ENCODE measurements around the gene BPIFB2.

The BPIFB2 gene

DNA sequence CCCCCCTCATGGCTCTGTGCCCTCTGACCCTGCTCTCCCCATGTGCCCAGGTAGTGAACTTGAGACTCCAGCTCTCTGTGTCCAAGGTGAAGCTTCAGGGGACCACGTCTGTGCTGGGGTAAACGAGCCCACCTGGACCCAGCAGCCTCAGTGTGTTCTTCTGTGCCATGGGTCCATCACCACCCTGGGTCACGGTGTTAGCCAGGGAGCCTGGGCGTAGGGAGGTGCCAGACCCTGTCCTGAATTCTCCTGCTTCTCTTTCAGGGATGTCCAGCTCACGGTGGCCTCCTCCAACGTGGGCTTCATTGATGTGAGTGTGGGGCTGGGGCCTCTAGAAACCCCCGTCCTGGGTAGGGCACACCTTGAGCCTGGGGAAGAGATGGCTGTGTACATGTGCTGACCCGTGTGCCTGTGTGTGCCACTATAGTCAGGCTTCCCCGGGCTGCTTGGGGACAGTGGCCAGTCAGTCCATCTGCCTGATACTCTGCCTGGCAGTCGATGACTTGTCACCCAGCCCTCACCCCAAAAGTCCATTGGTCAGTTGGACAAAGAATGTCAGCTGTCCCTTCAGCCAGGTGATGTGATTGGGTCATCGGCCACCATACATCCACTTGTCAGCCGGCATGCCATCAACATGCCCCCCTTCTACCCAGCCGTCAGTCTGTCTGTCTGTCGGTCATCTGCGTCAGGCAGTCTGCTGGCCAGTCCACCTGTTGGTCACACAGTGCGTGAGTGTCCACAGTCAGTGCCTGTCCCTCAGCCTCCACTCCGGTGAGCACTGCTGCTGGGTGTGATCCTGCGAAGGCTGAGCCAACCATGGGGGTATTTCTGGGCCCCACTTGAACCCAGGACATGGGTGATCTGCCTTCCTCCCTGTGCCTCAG, 13.0 kb downstream of the BPIFB2 start:
- no peak for DNase-seq (ENCODE audit: low spot score)

- no peak for DNase-seq (ENCODE audit: low spot score)
These were observed 14.4 kb downstream of the BPIFB2 start for GRCh38 chr20:33021879-33022278.

DNA sequence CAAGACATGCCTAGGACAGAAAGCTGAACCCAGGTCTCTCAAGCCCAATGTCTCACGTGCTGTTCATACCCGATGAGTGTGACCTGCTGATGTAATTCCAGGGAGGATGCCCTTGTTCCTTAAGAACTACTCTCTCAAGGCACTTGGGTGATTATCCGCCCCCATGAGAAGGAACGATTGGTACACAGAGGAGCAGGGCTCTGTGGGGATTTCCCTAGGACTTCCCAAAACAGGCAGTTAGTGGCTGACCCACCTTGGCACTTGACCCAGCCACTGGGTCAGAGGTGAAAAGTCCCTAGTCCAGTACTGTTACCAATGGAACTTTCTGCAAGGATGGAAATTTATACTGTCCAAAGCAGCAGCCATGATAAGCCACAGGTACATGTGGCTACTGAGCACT, 14.8 kb downstream of the BPIFB2 start:
- no peak for DNase-seq (ENCODE audit: low spot score)

DNA sequence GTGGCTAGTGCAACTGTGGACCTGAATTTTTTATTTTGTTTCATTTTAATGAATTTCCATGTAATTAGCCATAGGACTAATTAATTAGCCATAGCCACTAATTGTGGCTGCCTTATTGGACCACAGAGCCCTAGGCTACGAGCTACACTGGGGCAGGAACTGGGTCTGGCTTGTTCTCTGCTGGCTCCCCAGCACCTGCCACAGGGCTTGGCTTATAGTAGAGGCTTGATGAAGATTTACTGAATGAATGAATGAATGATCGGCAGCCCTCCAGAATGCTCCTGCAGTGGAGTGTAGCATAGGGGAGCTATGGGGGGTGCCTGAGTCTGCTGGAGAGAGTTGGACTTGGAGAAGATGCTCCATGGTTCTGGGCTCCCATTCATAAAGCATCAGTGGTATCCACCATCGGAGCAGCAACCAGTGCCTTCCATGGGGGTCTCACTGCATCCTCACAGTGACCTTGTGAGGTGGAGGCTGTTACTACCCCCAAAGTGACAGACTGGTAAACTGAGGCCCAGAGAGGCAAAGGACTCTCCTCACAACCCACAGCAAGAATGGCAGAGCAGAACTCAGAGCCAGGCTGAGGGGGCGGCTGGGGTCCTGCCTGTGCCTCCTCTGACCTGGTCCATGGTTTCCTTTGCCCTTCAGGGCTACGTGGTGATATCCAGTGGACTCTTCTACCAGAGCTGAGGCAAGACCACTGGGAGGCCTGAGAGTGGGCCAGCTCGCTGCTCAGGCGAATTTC, 15.4 kb downstream of the BPIFB2 start:
- DNase-seq (ENCODE audit: low spot score) = no peak

DNA sequence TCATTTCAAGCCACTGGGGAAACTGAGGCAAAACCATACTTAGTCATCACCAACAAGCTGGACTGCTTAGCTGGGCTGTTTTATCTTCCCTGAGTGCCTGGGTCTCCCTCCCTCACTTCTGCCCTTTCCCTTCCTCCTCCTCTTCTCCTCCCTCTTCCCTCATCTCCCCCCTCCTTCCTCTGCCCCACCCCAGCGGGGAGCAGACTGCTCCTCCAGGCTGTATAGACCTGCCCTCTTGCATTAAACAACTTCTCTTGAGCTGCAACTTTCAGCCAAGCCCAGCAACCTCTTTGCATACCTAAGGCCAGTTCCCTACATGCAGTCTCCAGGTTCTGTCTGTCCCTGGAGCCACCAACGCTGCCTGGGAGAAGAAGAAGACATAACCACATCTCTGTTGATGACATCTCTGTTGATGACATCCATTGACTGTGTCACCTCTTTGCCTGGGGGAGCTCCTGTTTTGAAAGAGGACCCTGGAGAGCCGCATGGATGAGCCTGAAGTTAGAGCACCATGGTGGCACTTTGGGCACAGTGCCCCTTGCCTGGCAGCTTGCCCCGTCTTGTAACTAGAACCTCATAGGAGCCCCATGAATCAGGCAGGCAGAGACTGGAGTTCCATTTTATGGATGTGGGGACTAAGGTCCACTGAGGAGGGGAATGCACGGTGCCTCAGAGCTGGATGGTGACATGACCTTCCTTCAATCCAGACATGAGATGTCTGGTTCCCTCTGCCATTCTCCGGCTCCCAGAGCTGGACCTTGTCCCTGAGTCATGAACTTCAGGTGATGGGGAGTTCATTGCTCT, 16.1 kb downstream of the BPIFB2 start:
- DNase-seq (ENCODE audit: low spot score) = no peak

GRCh38 chr20:33024243-33024560, 16.7 kb downstream of the BPIFB2 start:
- no peak for DNase-seq (ENCODE audit: low spot score)

- no peak for DNase-seq (ENCODE audit: low spot score)
These were observed 17.3 kb downstream of the BPIFB2 start for GRCh38 chr20:33024609-33025317.

DNA sequence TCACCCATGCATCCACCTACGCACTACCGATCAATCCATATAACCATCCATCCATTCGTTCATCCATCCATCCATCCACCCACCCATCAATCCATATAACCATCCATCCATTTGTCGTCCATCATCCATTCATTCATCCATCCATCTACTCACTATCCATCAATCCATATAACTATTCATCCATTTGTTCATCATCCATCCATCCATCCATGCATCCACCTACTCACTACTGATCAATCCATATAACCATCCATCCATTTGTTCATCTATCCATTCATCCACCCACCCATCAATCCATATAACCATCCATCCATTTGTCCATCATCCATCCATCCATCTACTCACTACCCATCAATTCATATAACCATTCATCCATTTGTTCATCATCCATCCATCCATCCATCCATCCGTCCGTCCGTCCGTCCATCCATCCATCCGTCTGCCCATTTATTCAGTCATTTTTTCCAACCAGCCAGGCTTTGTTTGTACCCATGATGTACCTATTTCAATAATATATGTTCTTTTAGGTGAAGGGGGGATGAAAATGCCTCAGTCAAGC, 17.9 kb downstream of the BPIFB2 start:
- no peak for DNase-seq (ENCODE audit: low spot score)

DNA sequence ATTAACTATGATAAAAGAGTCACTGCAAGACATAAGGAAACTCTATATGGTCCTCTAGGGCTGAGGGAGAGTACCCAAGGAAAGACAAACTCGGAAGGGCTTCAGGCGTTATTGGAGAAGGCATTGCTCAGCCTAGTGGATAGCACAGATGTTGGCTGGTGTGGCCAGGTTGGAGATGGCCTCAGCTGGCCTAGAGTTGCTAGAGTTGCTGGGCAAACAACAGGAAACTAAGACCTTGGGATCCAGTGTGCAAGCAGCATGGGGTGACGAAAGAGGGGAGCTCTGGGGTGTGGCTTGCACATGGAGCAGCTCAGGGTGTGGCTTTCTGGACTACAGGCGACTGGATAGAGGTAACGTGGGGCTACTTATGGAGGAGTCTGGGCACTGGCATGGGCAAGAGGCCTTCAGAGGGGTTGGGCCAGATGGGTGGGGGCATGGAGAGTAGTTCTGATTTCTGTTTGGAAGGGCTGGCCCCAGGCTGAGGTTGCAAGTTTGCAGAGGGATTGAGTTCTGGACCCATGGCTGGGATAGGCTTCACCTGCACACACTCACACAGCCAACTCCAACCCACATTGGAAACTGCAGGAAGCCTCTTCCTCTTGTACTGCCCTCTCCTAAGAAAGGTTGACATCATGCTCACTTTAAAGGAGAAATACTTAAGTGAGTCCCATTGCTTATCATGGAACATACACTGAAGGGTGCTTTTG, 18.7 kb downstream of the BPIFB2 start:
- DNase-seq (ENCODE audit: low spot score) = no peak

- DNase-seq (ENCODE audit: low spot score) = no peak
These were observed 19.6 kb downstream of the BPIFB2 start for GRCh38 chr20:33026779-33027759.

DNA sequence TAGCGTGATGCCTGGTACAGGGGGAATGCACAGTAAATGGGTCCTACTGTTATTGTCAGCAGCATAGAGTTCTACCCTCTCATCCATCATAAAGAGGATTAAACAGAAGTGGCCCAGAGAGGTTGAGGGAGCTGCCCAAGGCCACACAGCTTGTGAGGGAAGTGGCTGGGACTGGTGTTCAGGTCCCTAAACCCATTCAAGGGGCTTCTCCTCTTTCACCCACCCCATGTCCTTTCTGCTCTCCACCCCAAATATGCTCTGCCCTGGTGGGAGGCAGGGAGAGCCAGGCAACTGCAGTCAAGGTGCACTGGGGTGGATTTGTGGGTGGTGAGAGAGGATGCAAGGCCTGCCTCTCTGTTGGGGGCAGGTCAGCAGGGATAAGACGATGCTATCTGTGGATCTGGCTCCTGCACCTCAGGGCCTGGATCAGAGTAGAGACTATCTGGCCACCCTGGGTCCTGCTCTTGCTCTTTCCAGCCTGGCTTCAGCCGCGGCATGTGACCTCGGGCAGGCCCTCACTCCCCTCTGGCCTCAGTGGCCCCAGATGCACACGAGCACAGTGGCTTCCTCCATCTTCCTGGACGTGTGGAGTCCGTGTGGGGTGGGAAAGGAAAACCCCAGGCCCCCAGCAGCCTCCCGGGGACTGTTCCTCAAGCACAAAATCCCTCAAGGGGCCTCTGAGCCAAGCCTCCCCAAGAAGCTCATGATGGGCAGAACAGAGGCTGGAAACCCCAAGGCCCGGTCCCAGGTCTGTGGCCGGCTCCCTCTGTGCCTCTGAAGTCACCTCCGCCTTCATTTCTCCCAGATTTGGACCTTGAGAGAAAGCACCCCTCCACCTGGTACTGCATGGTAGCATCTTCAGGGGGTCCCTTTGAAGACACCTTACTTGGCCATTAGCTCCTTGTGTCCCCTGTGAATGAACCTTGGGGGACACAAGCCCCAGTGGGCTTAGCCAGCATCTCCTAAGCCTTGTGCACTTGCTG, 20.6 kb downstream of the BPIFB2 start:
- DNase-seq (ENCODE audit: low spot score) = no peak

- no peak for DNase-seq (ENCODE audit: low spot score)
These were observed 21.4 kb downstream of the BPIFB2 start for GRCh38 chr20:33028875-33029274.

DNA sequence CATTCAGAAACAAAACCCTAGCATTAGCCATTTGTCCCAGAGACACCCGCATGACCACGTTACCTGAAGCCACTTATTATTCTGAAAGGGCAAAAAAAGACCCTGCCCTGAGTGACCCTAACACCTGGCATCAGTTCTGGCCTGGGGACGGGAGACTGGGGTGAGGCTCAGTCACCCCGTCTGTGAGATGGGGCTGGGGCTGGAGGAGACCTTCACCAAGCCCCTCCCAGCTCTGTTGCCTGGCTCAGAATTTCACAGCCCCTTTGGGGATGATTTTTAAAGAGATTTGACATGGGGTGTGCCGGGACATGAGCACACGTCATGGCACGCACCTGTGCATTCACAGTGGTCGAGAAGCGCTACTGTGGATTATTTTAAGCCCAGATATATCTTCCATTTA, 22.6 kb downstream of the BPIFB2 start:
- DNase-seq (ENCODE audit: low spot score) = no peak

GRCh38 chr20:33030569-33030968, 23.1 kb downstream of the BPIFB2 start:
- DNase-seq (ENCODE audit: low spot score) = no peak

- no peak for DNase-seq (ENCODE audit: low spot score)
These were observed 24.0 kb downstream of the BPIFB2 start, which contains the start of gene BPIFB6 for GRCh38 chr20:33031531-33031930. Gene BPIFB6 (plus strand): TSS chr20:33031648. CDS start chr20:33031648, 0 bp downstream.

DNA sequence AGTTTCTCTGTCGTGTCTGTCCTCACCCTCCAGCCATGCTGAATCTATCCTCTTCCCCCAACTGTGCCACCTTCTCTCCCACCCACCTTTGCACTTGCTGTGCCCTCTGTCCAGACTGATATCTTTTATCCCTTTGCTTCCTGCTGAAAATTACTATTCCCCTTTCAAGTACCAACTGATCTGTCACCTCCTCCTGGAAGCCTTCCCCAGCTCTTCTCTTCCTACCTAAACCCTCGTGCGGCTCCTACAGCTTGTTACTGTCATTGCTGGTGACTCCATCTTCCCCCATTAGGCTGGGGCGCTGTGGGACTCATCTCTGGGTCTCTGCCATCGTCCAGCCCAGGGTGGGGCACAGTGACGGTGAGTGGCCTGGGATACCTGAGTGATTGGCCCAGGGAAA, 25.1 kb downstream of the BPIFB2 start:
- DNase-seq (ENCODE audit: low spot score) = no peak

- DNase-seq (ENCODE audit: low spot score) = no peak
These were observed 25.9 kb downstream of the BPIFB2 start for GRCh38 chr20:33033381-33033780.

GRCh38 chr20:33034115-33034514, 26.6 kb downstream of the BPIFB2 start:
- DNase-seq (ENCODE audit: low spot score) = no peak

All from SK-N-DZ (cell line).